Measurements from ENCODE around the gene LAIR1.
"Not testable (repeated sequence)": the region's sequence is repeated elsewhere in the genome, so short reads cannot be mapped to it uniquely, and the experiment has no call there.

LAIR1 gene, protein sequence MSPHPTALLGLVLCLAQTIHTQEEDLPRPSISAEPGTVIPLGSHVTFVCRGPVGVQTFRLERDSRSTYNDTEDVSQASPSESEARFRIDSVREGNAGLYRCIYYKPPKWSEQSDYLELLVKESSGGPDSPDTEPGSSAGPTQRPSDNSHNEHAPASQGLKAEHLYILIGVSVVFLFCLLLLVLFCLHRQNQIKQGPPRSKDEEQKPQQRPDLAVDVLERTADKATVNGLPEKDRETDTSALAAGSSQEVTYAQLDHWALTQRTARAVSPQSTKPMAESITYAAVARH

DNA sequence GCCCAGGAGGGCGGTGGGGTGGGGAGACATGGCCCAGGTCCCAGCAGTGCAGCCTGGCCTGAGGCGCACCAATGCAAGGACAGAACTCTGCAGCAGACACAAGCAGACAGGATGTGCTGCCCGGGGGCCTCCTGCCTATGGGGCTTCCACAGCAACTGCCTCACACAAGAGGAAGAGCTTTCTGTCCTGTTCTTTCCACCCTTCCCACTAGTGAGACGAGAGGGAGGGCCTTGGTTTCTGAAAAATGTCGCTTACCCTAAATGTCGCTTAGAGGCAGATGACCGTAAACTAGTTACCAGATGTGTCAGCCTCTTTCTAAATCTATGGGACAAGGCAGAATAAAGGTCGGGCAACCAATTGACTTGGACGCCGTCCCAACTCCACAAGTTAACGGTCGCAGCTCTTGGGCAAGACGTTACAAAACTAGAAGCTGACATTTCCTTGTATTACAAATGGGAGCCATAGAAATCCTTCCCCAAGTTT lies at the start of gene LAIR1:
TSS of gene LAIR1 (minus strand) at position 157 of the 483 bp plus-strand sequence. CDS start at position 30, 127 bp downstream.
- DNase-seq, result peak; percentile 59

DNA sequence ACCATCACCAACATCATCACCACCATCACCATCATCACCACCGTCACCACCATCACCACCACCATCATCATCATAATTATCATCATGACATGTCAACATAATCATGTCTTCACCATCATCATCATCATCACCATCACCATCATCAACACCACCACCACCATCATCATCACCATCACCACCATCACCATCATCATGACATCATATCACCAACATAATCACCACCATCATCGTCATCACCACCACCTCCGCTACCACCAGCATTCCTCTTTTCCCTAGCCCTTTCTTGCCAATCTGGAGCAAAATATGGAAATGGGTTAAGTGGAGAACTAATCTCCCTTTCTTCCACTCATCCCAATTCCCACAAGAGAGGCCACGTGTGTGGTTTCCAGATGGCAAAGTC lies 49.4 kb upstream of the LAIR1 start:
- DNase-seq, result no peak

DNA sequence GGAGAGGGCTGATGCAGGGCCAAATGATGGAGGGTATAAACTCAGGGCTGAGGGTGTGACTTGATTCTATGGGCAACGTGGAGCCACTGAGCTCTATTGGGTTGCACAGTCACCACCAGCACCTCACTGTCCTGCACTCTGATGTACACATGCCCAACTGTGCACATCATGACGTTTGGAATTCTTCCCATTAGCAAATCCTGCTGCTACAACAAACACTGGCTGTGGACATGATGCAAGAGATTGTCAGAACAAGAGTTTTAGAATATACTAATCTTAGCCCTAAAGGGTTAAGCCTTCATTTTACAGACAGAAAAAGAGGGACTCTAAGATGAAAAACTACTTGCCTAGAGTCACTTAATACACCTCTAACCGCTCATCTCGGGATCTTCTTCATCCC lies 48.1 kb upstream of the LAIR1 start:
- DNase-seq, result no peak

DNA sequence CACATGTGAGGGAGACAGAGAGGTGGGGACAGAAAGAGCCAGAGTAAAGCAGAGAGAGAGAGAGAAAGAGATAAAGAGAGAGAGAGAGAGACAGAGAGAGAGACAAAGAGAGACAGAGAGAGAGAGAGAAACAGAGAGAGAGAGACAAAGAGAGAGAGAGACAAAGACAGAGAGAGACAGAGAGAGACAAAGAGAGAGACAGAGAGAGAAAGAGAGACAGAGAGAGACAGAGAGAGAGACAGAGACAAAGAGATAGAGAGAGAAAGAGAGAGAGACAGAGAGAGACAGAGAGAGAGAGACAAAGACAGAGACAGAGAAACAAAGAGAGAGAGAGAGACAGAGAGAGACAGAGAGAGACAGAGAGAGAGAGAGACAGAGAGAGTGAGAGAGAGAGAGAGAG lies 46.3 kb upstream of the LAIR1 start:
- DNase-seq, result no peak

DNA sequence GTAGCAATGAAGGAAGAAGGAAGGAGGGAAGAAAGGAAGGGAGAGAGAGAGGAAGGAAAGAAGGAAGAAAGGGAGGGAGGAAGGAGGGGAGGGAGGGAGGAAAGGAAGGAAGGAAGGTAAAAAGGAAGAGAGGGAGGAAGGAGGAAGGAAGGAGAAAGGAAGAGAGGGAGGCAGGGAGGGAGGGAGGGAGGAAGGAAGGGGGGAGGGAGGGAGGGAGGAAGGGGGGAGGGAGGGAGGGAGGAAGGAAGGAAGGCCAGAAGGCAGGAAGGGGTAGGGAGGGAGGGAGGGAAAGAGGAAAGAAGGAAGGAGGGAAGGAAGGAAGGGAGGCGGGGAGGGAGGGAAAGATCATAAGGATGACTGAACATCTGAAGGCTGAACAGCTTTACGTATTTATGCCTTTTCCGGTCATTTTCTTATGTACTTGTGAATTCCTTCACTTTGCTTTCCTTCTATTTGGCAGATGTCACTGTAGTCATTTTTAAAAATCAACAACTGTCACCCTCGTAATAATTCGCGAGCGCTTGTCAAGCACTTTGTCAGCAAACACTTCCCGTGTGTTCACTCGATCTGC lies 43.8 kb upstream of the LAIR1 start:
- DNase-seq, result no peak

DNA sequence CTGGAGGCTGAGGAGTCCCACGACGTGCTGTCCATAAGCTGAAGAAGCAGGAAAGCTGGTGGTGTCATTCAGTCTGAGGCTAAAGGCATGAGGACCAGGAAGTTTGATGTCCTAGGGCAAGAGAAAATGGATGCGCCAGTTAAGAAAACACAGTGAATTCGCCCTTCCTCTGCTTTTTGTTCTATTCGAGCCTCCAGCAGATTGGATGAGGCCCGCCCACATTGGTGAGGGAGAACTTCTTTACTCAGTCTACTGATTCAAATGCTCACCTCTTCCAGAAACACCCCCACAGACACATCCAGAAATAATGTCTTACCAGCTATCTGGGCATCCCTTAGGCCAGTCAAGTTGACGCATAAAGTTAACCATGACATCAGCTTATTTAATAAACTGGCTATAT lies 43.0 kb upstream of the LAIR1 start:
- DNase-seq, result no peak

DNA sequence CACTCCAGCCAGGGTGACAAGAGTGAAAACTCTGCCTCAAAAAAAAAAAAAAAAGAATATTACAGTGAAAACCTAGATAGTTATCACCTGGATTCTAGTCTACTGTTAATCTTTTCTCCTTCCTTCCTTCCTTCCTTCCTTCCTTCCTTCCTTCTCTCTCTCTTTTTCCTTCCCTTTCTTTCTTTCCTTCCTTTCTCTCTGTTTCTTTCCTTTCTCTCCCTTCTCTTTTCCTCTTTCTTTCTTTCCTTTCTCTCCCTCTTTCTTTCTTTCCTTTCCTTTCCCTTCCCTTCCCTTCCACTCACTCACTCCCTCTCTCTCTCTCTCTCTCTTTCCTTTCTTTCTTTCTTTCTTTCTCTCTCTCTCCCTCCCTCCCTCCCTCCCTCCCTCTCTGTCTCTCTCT lies 40.9 kb upstream of the LAIR1 start:
- no peak for DNase-seq

DNA sequence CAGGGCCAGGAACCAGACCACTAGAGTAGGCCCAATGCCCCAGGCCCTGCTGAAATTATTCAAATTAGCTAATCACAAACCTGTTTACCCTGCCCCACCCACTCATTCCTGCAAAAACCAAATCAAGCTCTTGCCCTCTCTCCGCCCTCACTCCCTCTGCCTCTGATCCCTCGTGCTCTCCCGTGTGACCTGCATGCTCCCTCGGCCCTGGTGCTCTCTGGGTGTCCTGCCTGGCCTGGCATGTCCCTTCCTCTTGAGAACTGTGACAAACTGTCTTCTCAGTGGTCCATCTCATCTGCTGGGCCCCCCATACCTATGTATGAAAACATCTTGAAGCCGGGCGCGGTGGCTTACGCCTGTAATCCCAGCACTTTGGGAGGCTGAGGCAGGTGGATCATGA lies 38.3 kb upstream of the LAIR1 start:
- no peak for DNase-seq

DNA sequence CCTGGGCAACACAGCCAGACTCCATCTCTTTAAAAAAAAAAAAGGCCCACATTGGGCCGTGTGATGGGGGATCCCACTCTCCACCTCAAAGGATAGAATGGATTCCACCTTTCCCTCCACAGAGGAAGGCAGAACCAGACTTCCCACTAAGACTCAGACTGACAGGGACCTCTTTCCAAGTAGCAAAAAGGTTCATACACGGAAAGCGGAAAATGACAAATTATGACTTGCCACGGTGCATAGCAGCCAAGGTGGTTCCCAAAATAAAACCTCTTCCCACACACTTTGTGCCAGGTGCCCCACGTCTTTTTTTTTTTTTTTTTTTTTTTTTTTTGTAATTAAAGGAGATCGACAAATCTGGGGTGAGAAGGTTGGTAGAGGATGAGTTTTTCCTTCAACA lies 36.2 kb upstream of the LAIR1 start:
- DNase-seq, result no peak

DNA sequence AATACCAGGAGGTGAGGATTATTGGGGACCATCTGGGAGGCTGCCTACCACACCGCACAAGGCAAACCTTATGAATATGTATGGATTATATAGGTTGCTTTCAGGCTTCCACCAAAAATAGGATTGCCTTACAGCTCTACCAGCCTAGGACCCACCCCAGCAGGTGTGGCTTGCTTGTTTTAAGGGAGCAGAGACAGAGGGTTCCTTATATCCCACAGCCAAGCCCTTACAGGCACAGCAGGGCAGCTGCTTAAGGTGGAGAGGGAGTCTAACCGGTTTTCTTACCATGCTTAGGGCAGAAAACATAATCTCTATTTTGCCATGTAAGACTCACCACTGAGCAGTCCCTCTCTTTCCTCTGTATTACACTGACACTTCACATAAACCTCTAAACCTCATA lies 34.5 kb upstream of the LAIR1 start:
- no peak for DNase-seq

DNA sequence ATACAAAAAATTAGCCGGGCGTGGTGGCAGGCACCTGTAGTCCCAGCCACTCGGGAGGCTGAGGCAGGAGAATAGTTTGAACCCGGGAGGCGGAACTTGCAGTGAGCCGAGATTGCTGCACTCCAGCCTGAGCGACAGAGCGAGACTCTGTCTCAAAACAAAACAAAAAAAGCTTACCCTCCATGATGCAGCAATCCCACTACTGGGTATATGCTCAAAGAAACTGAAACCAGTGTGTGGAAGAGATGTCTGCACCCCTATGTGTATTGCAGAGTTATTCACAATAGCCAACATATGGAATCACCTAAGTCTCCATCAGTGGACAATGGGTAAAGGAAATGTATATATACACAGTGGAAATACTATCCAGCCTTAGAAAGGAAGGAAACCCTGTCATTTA lies 31.0 kb upstream of the LAIR1 start:
- DNase-seq, result no peak

DNA sequence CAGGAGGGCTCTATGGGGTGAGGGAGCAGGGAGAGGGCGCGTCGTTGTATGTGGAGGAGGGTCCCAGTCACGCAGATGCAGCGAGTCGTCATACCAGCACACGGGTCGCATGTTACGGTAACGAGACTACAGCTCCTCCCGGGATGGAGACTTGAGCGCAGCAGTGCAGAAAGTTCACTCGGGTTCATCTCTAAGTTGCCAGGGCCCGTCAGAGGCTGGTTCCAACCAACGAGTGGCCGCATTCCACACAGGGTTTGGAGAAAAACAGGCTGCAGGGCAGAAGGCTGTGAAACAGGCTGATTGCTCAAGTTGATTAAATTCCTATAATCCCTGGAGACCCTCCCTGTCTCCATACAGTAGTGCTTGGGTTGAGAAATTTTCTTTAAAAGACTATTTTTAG lies 28.6 kb upstream of the LAIR1 start:
- DNase-seq, result no peak

DNA sequence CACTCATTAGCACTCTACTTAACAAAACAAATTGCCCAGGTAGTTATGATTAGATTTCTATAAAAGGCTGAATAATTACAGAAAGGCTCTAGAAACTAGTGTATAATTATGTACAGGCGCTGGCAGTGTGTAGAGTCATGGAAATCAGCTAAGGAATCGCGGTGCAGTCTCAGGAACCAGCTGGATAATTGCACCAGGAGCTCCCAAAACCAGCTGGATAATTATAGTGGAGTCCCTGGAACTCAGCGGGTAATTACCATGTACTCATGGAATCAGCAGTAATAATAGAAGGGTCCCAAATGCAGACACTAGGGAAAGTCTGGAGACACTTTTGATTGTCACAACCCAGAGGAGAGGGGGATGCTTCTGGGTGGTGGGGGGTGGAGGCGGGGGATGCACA lies 27.4 kb upstream of the LAIR1 start:
- DNase-seq, result no peak

DNA sequence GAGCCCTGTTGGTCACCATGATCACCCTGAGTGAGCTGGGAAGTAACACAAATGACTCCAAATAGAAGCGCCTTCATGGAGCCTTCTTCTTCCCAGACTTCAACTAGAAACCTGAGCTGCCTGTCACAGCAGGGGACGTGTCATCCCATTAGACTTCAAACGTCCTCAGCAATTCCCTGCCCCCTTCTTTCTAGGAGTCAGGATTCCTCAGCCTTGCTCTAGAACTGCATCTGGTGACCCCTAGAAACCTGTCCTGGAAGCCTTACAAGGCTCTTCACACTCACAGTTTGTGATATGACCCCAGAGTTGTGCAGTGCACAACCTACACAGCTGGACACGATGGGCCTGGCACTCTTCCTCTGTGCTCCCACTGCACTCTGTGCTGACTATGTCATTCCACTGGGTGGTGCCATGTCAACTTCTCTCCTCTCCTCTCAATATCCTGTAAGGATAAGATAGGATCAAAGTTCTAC lies 26.9 kb upstream of the LAIR1 start:
- no peak for DNase-seq

DNA sequence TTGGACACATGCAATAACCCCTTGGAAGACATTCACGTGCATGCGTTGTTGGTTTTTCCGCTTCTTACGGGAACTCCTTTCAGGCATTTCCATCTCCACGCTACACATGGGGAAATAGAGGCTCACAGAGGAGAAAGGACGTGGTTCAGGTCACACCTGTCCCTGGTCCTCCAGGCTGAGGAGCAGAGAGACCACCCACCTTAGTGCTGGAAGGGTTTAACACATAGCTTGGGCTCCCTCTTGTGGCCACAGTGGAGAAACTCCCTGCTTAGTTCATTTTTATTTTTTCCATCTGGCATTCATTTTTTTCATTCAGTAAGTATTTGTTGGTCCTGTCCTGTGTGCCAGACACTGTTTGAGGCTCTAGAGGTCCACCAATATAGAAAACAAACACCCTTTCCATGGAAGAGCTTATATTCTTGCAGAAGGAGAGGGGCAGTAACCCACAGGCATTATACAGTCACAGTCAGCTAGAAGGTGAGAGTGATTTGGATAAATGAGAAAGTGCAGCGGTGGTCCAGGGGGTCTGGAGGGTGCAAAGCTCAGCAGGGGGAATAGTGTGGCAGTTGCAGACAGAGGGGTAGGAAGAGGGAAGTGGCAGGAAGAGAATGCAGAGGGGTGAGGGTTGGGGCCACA lies 26.3 kb upstream of the LAIR1 start:
- peak; percentile 64 for DNase-seq

DNA sequence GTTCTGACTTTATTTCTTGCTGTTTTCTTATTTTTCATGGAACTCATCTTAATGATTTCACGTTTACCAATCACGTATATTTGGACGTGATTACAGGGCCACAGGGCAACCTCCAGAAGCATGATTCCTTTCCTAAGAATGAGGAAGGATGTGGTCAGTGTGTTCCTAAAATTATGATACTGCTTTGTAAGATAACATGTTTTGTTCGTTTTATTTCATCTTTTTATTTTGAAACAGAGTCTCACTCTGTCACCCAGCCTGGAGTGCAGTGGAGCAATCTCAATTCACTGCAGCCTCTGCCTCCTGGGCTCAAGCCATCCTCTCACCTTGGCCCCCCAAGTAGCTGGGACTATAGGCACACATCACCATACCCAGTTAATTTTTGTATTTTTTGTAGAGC lies 24.8 kb upstream of the LAIR1 start:
- no peak for DNase-seq

DNA sequence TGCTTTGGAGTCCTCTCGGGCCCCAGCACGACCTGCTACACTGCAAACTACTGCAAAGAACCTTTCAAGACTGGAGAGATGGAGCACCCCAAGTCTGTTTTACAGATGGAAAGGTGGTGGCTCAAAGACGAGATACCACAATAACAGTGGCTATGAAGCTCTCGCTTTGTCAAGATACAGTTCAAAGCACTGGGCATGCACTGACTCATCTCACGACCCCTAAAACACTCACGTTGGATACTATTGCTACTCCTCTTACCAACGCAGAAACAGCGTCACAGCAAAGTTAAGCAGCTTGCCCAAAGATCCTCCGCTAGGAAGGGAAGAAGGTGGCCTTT lies 24.0 kb upstream of the LAIR1 start:
- no peak for DNase-seq

DNA sequence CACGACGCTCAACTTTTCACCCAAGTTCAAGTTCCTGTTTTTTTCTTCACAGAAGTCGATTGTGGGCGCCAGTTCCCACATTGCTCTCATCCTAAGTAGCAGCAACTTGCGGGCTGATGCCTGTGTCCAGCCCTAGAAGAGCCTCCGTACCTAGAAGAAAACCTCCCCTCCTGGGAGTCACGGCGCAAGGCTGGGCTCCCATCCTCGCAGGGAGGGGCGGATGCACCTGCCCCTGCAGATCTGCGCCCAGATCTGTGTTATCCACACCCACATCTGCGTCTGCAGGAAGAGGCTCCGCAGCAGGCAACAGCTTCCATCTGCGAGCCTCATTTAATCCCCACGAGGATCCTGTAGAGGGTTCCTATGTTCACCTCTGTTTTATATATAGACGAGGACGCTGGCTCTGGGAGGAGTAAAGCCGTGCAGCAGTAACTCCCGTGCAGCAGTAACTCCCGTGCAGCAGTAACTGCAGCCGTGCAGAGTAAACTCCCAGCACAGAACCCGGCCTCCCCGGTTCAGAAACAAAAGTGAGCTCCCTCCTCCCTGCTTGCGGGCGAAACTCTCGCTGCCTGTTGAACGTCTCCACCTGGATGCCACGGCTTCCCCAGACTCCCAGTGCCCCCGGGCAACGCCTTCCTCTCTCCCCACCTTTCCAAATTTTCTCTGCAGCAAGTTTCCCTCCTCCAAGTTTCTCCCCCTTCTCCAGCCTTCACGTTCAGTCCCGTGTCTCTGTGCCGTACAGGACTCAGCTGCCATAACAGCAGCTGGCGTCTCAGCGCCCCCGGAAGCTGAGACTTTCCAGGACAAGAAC lies 23.5 kb upstream of the LAIR1 start:
- peak; percentile 52 for DNase-seq

DNA sequence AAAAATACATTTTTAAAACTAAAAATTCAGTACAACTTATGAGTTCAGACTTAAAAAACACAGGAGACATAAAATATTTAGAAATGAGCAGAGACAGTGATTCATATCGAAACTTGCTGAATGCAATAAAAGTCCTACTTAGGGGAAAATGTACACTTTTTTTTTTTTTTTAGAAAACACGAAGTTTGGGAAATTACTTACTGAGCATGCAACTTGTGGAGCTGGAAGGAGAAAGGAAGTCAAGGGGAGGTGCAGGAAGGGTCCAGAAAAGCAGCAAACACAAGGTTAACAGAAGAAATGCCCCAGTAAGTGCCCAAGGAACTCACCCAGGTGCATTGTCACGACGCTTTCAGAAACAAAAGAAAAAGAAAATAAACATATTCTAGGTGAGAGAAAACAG lies 18.6 kb upstream of the LAIR1 start:
- no peak for DNase-seq

DNA sequence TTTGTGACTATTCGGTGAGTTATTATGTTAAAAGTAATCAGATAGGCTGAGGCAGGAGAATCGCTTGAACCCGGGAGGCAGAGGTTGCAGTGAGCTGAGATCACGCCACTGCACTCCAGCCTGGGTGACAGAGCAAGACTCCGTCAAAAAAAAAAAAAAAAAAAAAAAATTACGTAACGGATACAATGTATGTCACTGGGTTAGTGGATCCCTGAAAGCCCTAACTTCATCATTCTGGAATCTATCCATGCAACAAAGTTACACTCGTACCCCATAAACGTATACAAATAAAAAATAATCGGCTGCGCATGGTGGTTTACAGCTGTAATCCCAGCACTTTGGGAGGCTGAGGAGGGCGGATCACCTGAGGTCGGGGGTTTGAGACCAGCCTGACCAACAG lies 17.3 kb upstream of the LAIR1 start:
- not testable (repeated sequence) for DNase-seq

DNA sequence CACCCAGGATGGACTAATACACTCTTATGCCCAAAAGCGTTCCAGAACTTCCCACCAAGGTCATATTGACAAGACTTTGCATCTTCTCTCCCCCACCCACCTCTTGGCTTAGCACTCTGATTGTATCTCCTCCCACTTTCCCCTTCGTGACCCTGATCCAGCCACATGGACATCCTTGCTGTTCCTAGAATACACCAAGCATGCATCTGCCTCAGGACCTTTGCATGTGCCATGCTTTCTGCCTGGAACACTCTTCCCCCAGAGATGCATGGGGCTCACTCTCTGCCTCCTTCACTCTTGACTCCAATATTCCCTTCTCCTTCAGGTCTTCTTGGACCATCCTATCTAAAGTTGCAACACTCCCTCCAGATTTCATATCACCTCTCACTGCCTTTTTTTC lies 16.2 kb upstream of the LAIR1 start:
- DNase-seq, result no peak

DNA sequence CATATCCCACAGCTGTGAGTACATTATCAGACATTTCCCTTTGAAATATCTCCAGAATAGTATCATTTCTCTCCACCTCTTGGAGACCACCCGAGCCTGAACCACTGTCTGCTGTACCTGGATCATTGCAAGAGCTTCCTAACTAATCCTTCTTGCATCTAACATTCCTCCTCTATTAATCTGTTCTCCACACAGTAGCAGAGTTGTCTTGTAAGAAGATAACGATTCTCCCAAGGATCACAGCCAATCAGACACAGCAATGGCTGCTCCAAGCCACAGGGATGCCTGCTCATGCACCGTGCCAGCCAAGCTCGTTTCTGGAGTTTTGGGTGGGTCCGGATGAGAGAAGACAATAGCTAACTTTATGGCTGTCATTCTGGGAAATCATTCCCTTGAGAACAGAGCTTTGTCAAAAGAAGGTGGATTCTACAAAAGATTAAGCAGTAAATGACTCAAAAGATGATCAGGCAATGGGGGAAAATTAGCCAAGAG lies 14.5 kb upstream of the LAIR1 start:
- no peak for DNase-seq

DNA sequence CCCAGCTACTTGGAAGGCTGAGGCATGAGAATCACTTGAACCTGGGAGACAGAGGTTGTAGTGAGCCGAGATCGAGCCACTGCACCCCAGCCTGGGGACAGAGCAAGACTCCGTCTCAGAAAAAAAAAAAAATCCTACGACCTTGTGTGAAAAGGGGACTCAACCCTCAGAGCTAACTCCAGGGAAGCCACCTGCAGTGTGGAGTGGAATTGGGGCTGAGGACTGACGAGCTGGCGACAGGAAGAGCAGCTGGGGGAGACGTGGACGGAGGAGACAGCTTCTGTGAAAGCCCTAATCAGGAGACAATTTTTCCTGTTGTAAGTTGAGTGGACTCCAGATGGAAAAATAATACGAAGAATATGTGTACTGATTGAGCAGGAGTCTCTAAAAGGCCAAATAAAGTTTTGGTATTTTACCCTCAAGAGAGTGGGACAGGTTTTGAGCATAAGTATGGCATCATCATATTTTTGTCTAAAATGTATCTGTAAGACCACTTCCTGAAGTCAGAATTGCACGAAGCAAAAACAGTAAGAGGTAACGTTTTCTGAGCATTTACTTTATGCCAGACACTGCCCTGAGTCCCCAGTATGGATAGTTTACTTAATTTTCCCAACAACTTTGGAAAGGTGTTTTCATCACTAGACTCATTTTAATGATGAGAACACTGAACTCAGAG lies 12.0 kb upstream of the LAIR1 start:
- no peak for DNase-seq
